Gastroesophageal sphincter (tissue), 4 donors: ENCODE measurements around the gene STX10. TPM values are rescaled to one million over a fixed set of nuclear protein-coding genes. Genes with fewer than 3 reads are reported as not detected.
"Not testable (repeated sequence)": the region's sequence is repeated elsewhere in the genome, so short reads cannot be mapped to it uniquely, and the experiment has no call there.

Experiments used
- ATAC-seq: fragments of 150-250 bp; one replicate; pipeline ENCODE4 v1.9.1; 2016; ENCODE audit warnings: mild to moderate bottlenecking, moderate library complexity
- H3K27ac ChIP-seq, 4 donors: fragments of 200-600 bp; sonication (generic) in 3 of 4; 1 replicate in 3 of 4; 2 replicates in 1 of 4; pipeline ENCODE4 v1.5.1; 2016 to 2019
- H3K27me3 ChIP-seq: fragments of 200-600 bp; sonication (generic); one replicate; pipeline ENCODE4 v1.5.1; 2019
- H3K36me3 ChIP-seq, 2 donors: fragments of 200-600 bp; sonication (generic); one replicate each; pipeline ENCODE4 v1.5.1; 2019; ENCODE audit warnings: control low read depth in 1 of 2
- H3K4me1 ChIP-seq, 3 donors: fragments of 200-600 bp; sonication (generic); 1 replicate in 2 of 3; 2 replicates in 1 of 3; pipeline ENCODE4 v1.5.1; 2016 to 2019; ENCODE audit warnings: control low read depth in 2 of 3
- H3K4me3 ChIP-seq, 2 donors: fragments of 200-600 bp; sonication (generic); one replicate each; pipeline ENCODE4 v1.5.1; 2019; ENCODE audit warnings: mild to moderate bottlenecking in 1 of 2, moderate library complexity in 1 of 2
- H3K9me3 ChIP-seq, 3 donors: fragments of 200-600 bp; sonication (generic); one replicate each; pipeline ENCODE4 v1.5.1; 2017 to 2019; ENCODE audit warnings: control low read depth in 2 of 3
- CTCF ChIP-seq, 4 experiments: fragments of 200-600 bp in 2 of 4; fragments of 450-650 bp in 2 of 4; sonication (generic) in 1 of 4; IDR thresholded peaks; one replicate each; pipeline ENCODE4 v1.5.1; 2017 to 2019; ENCODE audit warnings: antibody characterized with exemption in 4 of 4, mild to moderate bottlenecking in 2 of 4, moderate library complexity in 2 of 4
- EP300 ChIP-seq: sonication (generic); formaldehyde crosslinking; IDR thresholded peaks from one replicate; pipeline ENCODE4 v1.6.1; 2017; ENCODE audit warnings: antibody characterized with exemption, mild to moderate bottlenecking
- POLR2A ChIP-seq, 2 donors: fragments of 450-650 bp; IDR thresholded peaks; one replicate each; pipeline ENCODE4 v1.6.1; 2017; ENCODE audit warnings: antibody characterized with exemption in 2 of 2, mild to moderate bottlenecking in 2 of 2, moderate library complexity in 1 of 2
- POLR2AphosphoS5 ChIP-seq: sonication (generic); formaldehyde crosslinking; IDR thresholded peaks from one replicate; pipeline ENCODE4 v1.6.1; 2017; ENCODE audit warnings: antibody characterized with exemption
- WGBS, 2 donors: methylation state at CpG; one replicate each; pipeline ENCODE4 v1.1.5; 2018; ENCODE audit warnings: low coverage in 1 of 2; 5-methylcytosine and 5-hydroxymethylcytosine counted together
- total RNA-seq, 4 donors: library from RNA; depleted of rRNA; stranded (reverse); fragments of >200 nt; gene quantifications; one replicate each; pipeline ENCODE4 v1.1.0, GENCODE V29; 2016

Gene STX10
- total RNA-seq, 4 donors from 2014 or later = 45.1 to 69.0 (median 53.0) TPM

GRCh38 chr19:13151605-13152355 is 1.6 kb upstream of the STX10 start:
- H3K36me3 ChIP-seq = no peaks in the 10 kb centered on the region
- TF ChIP-seq POLR2AphosphoS5 (peak; percentile 100), CTCF (IDR thresholded peaks at IDR 0.05) (peak in 2 of 4 experiments; percentile 24 to 32), POLR2A (IDR thresholded peaks at IDR 0.05) (peak; percentile 98), EP300 (no peak)
- H3K4me1 ChIP-seq = peaks cover 0 to 70% (median 23%) of the 10 kb centered on the region in 3 donors
- H3K27ac ChIP-seq = peak overlapping the region; percentile 98 to 100 (median 99)
- no peaks in the 10 kb centered on the region for H3K9me3 ChIP-seq
- ATAC-seq = peak; percentile 73
- WGBS, 2 donors = 1% methylated on average over 15 of the region's 71 CpGs; no CpG with 5 or more reads in 1 of the 2 donors
- peak overlapping the region; percentile 94 to 96 for H3K4me3 ChIP-seq
- no peaks in the 10 kb centered on the region for H3K27me3 ChIP-seq

GRCh38 chr19:13150931-13151604 is 893 bp upstream of the STX10 start:
- no peak for ATAC-seq
- TF ChIP-seq POLR2AphosphoS5 = no peak
- peak in 1 of 4 experiments; percentile 28 for TF ChIP-seq CTCF (IDR thresholded peaks at IDR 0.05)
- no peaks in the 10 kb centered on the region for H3K9me3 ChIP-seq
- peak overlapping the region; percentile 98 to 100 (median 99) for H3K27ac ChIP-seq
- WGBS, 2 donors = 0% methylated on average over 4 to 6 of the region's 34 CpGs
- H3K36me3 ChIP-seq = peaks cover 0 to 7% of the 10 kb centered on the region in 2 donors
- H3K4me1 ChIP-seq = peaks cover 0 to 63% (median 20%) of the 10 kb centered on the region in 3 donors
- H3K4me3 ChIP-seq = peak overlapping the region; percentile 94 to 96
- no peaks in the 10 kb centered on the region for H3K27me3 ChIP-seq

- peak overlapping the region; percentile 98 to 100 (median 99) for H3K27ac ChIP-seq
- ATAC-seq = peak; percentile 4
- H3K4me1 ChIP-seq = peaks cover 0 to 50% (median 7%) of the 10 kb centered on the region in 3 donors
- 0% methylated on average over 1 of the region's 46 CpGs; no CpG with 5 or more reads in 1 of the 2 donors for WGBS, 2 donors
- no peak for TF ChIP-seq EP300
- peaks cover 0 to 17% of the 10 kb centered on the region in 2 donors for H3K36me3 ChIP-seq
- H3K9me3 ChIP-seq = no peaks in the 10 kb centered on the region
- H3K27me3 ChIP-seq = no peaks in the 10 kb centered on the region
- H3K4me3 ChIP-seq = peak overlapping the region; percentile 94 to 96
These were observed 468 bp downstream of the STX10 start for GRCh38 chr19:13149628-13150186.

- ATAC-seq, H3K27me3 ChIP-seq, H3K9me3 ChIP-seq: not testable (repeated sequence)
- WGBS, 2 donors = 23% methylated on average over 5 of the region's 17 CpGs; no CpG with 5 or more reads in 1 of the 2 donors
- H3K4me3 ChIP-seq = peak overlapping the region; percentile 94 to 96
- H3K36me3 ChIP-seq = peaks cover 0 to 22% of the 10 kb centered on the region in 2 donors
- H3K4me1 ChIP-seq = peaks cover 0 to 44% (median 7%) of the 10 kb centered on the region in 3 donors
- H3K27ac ChIP-seq = peak overlapping the region in 3 of 4 donors; percentile 98 to 100 (median 99)
These were observed 975 bp downstream of the STX10 start for GRCh38 chr19:13149173-13149627.

GRCh38 chr19:13146763-13147563 is 3.2 kb downstream of the STX10 start:
- no peak for ATAC-seq
- Histone ChIP-seq H3K27ac (no peak overlapping the region), H3K36me3 (peaks cover 0 to 39% of the 10 kb centered on the region in 2 donors), H3K27me3 (no peaks in the 10 kb centered on the region), H3K4me3 (no peak overlapping the region), H3K4me1 (peaks cover 0 to 36% (median 7%) of the 10 kb centered on the region in 3 donors), H3K9me3 (no peaks in the 10 kb centered on the region)
- 60 to 82% methylated on average over 6 to 9 of the region's 16 CpGs for WGBS, 2 donors
- TF ChIP-seq POLR2AphosphoS5 (no peak), POLR2A (IDR thresholded peaks at IDR 0.05) (no peak), CTCF (IDR thresholded peaks at IDR 0.05) (no peak), EP300 (no peak)
